ENCODE results near the gene CYP2W1.
"Not testable (repeated sequence)": the region's sequence is repeated elsewhere in the genome, so short reads cannot be mapped to it uniquely, and the experiment has no call there.

DNA sequence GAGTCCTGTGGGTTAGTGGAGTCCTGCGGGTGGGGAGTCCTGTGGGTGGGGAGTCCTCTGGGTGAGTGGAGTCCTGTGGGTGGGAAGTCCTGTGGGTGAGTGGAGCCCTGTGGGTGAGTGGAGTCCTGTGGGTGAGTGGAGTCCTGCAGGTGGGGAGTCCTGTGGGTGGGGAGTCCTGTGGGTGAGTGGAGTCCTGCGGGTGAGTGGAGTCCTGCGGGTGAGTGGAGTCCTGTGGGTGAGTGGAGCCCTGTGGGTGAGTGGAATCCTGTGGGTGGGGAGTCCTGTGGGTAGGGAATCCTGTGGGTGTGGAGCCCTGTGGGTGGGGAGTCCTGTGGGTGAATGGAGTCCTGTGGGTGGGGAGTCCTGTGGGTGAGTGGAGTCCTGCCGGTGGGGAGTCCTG, 19.0 kb downstream of the CYP2W1 start:
- TF ChIP-seq, protein P1, sequence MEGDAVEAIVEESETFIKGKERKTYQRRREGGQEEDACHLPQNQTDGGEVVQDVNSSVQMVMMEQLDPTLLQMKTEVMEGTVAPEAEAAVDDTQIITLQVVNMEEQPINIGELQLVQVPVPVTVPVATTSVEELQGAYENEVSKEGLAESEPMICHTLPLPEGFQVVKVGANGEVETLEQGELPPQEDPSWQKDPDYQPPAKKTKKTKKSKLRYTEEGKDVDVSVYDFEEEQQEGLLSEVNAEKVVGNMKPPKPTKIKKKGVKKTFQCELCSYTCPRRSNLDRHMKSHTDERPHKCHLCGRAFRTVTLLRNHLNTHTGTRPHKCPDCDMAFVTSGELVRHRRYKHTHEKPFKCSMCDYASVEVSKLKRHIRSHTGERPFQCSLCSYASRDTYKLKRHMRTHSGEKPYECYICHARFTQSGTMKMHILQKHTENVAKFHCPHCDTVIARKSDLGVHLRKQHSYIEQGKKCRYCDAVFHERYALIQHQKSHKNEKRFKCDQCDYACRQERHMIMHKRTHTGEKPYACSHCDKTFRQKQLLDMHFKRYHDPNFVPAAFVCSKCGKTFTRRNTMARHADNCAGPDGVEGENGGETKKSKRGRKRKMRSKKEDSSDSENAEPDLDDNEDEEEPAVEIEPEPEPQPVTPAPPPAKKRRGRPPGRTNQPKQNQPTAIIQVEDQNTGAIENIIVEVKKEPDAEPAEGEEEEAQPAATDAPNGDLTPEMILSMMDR (IDR thresholded peaks at IDR 0.05) = not testable (repeated sequence)
- not testable (repeated sequence) for TF ChIP-seq EZH2, EZH2phosphoT487 (IDR thresholded peaks at IDR 0.05)
